ENCODE data around the gene CD27.
"Not testable (repeated sequence)": the region's sequence is repeated elsewhere in the genome, so short reads cannot be mapped to it uniquely, and the experiment has no call there.

Gene CD27

GRCh38 chr12:6477601-6478377 is 33.0 kb downstream of the CD27 start:
- not testable (repeated sequence) for H3K27ac ChIP-seq (ENCODE audit: low read depth, low read length); H3K9ac ChIP-seq (ENCODE audit: low read length)

GRCh38 chr12:6478416-6478815 is 33.7 kb downstream of the CD27 start:
- H3K36me3 ChIP-seq (ENCODE audit: insufficient read depth, low read length): no peaks in the 10 kb centered on the region
- no peak overlapping the region for H3K27ac ChIP-seq (ENCODE audit: low read depth, low read length)
- H3K9me3 ChIP-seq (ENCODE audit: low read length): no peaks in the 10 kb centered on the region
- H3K4me1 ChIP-seq (ENCODE audit: insufficient read depth, low read length): no peaks in the 10 kb centered on the region
- no peak overlapping the region for H3K4me3 ChIP-seq (ENCODE audit: low read depth in 1 of 2, low read length in 2 of 2)
- H3K27me3 ChIP-seq (ENCODE audit: control insufficient read depth in 1 of 2, insufficient read depth in 2 of 2, low read length in 2 of 2): no peaks in the 10 kb centered on the region
- H3K9ac ChIP-seq (ENCODE audit: low read length): no peak overlapping the region

More at GRCh38 chr12:6477601-6478377, 33.0 kb downstream of the CD27 start:
- H3K27me3 ChIP-seq (ENCODE audit: control insufficient read depth in 1 of 2, insufficient read depth in 2 of 2, low read length in 2 of 2); H3K36me3 ChIP-seq (ENCODE audit: insufficient read depth, low read length); H3K4me3 ChIP-seq (ENCODE audit: low read depth in 1 of 2, low read length in 2 of 2); H3K4me1 ChIP-seq (ENCODE audit: insufficient read depth, low read length); H3K9me3 ChIP-seq (ENCODE audit: low read length): not testable (repeated sequence)

- Histone ChIP-seq H3K27me3 (ENCODE audit: control insufficient read depth in 1 of 2, insufficient read depth in 2 of 2, low read length in 2 of 2) (no peaks in the 10 kb centered on the region), H3K9ac (ENCODE audit: low read length) (no peak overlapping the region), H3K36me3 (ENCODE audit: insufficient read depth, low read length) (peaks cover 12% of the 10 kb centered on the region), H3K4me3 (ENCODE audit: low read depth in 1 of 2, low read length in 2 of 2) (no peak overlapping the region), H3K9me3 (ENCODE audit: low read length) (no peaks in the 10 kb centered on the region), H3K4me1 (ENCODE audit: insufficient read depth, low read length) (peaks cover 8% of the 10 kb centered on the region), H3K27ac (ENCODE audit: low read depth, low read length) (no peak overlapping the region)
Observed at GRCh38 chr12:6488240-6488639, 43.5 kb downstream of the CD27 start.

- Histone ChIP-seq H3K27me3 (ENCODE audit: control insufficient read depth in 1 of 2, insufficient read depth in 2 of 2, low read length in 2 of 2) (no peaks in the 10 kb centered on the region), H3K9me3 (ENCODE audit: low read length) (no peaks in the 10 kb centered on the region), H3K4me3 (ENCODE audit: low read depth in 1 of 2, low read length in 2 of 2) (no peak overlapping the region), H3K9ac (ENCODE audit: low read length) (no peak overlapping the region), H3K27ac (ENCODE audit: low read depth, low read length) (no peak overlapping the region), H3K4me1 (ENCODE audit: insufficient read depth, low read length) (peaks cover 11% of the 10 kb centered on the region), H3K36me3 (ENCODE audit: insufficient read depth, low read length) (peaks cover 12% of the 10 kb centered on the region)
Observed at GRCh38 chr12:6489449-6489848, 44.7 kb downstream of the CD27 start.

- not testable (repeated sequence) for H3K9me3 ChIP-seq (ENCODE audit: low read length); H3K9ac ChIP-seq (ENCODE audit: low read length); H3K27me3 ChIP-seq (ENCODE audit: control insufficient read depth in 1 of 2, insufficient read depth in 2 of 2, low read length in 2 of 2); H3K4me3 ChIP-seq (ENCODE audit: low read depth in 1 of 2, low read length in 2 of 2); H3K27ac ChIP-seq (ENCODE audit: low read depth, low read length)
- H3K4me1 ChIP-seq (ENCODE audit: insufficient read depth, low read length): peaks cover 22% of the 10 kb centered on the region
- H3K36me3 ChIP-seq (ENCODE audit: insufficient read depth, low read length): peaks cover 22% of the 10 kb centered on the region
Observed at GRCh38 chr12:6490673-6491072, 45.9 kb downstream of the CD27 start.

GRCh38 chr12:6492838-6493496 is 48.2 kb downstream of the CD27 start, which contains the start of gene MRPL51:
TSS of gene MRPL51 (minus strand) at chr12:6493262. CDS start at chr12:6493136, 126 bp downstream.
- Histone ChIP-seq H3K27ac (ENCODE audit: low read depth, low read length) (peak within 1 kb of the TSS; percentile 100), H3K4me3 (ENCODE audit: low read depth in 1 of 2, low read length in 2 of 2) (peak within 1 kb of the TSS; percentile 80 to 100), H3K9ac (ENCODE audit: low read length) (peak within 1 kb of the TSS; percentile 88), H3K27me3 (ENCODE audit: control insufficient read depth in 1 of 2, insufficient read depth in 2 of 2, low read length in 2 of 2) (no peaks in the 10 kb centered on the region), H3K9me3 (ENCODE audit: low read length) (no peaks in the 10 kb centered on the region), H3K4me1 (ENCODE audit: insufficient read depth, low read length) (peaks cover 22% of the 10 kb centered on the region), H3K36me3 (ENCODE audit: insufficient read depth, low read length) (peaks cover 37% of the 10 kb centered on the region)

GRCh38 chr12:6493497-6494257 is 48.9 kb downstream of the CD27 start, which contains the start of gene NCAPD2:
TSS of gene NCAPD2 (plus strand) at chr12:6494102. CDS start at chr12:6495099, 997 bp downstream.
- Histone ChIP-seq H3K9me3 (ENCODE audit: low read length) (no peaks in the 10 kb centered on the region), H3K9ac (ENCODE audit: low read length) (peak within 1 kb of the TSS; percentile 88), H3K4me3 (ENCODE audit: low read depth in 1 of 2, low read length in 2 of 2) (peak within 1 kb of the TSS; percentile 80 to 100), H3K27me3 (ENCODE audit: control insufficient read depth in 1 of 2, insufficient read depth in 2 of 2, low read length in 2 of 2) (no peaks in the 10 kb centered on the region), H3K4me1 (ENCODE audit: insufficient read depth, low read length) (peaks cover 22% of the 10 kb centered on the region), H3K27ac (ENCODE audit: low read depth, low read length) (peak within 1 kb of the TSS; percentile 100), H3K36me3 (ENCODE audit: insufficient read depth, low read length) (peaks cover 37% of the 10 kb centered on the region)

GRCh38 chr12:6494258-6494743 is 49.5 kb downstream of the CD27 start:
- H3K9me3 ChIP-seq (ENCODE audit: low read length): no peaks in the 10 kb centered on the region
- peak overlapping the region; percentile 31 to 100 for H3K4me3 ChIP-seq (ENCODE audit: low read depth in 1 of 2, low read length in 2 of 2)

GRCh38 chr12:6494968-6495367 is 50.2 kb downstream of the CD27 start:
- peaks cover 37% of the 10 kb centered on the region for H3K36me3 ChIP-seq (ENCODE audit: insufficient read depth, low read length)
- peak overlapping the region; percentile 15 for H3K9ac ChIP-seq (ENCODE audit: low read length)
- no peaks in the 10 kb centered on the region for H3K27me3 ChIP-seq (ENCODE audit: control insufficient read depth in 1 of 2, insufficient read depth in 2 of 2, low read length in 2 of 2)
- H3K4me3 ChIP-seq (ENCODE audit: low read depth in 1 of 2, low read length in 2 of 2): peak overlapping the region in 1 of 2 donors; percentile 100
- H3K4me1 ChIP-seq (ENCODE audit: insufficient read depth, low read length): peaks cover 22% of the 10 kb centered on the region
- no peaks in the 10 kb centered on the region for H3K9me3 ChIP-seq (ENCODE audit: low read length)
- H3K27ac ChIP-seq (ENCODE audit: low read depth, low read length): peak overlapping the region; percentile 100

More at GRCh38 chr12:6494258-6494743, 49.5 kb downstream of the CD27 start:
- peak overlapping the region; percentile 100 for H3K27ac ChIP-seq (ENCODE audit: low read depth, low read length)
- peak overlapping the region; percentile 15 for H3K9ac ChIP-seq (ENCODE audit: low read length)
- H3K4me1 ChIP-seq (ENCODE audit: insufficient read depth, low read length): peaks cover 22% of the 10 kb centered on the region
- no peaks in the 10 kb centered on the region for H3K27me3 ChIP-seq (ENCODE audit: control insufficient read depth in 1 of 2, insufficient read depth in 2 of 2, low read length in 2 of 2)
- peaks cover 37% of the 10 kb centered on the region for H3K36me3 ChIP-seq (ENCODE audit: insufficient read depth, low read length)

- not testable (repeated sequence) for H3K27me3 ChIP-seq (ENCODE audit: control insufficient read depth in 1 of 2, insufficient read depth in 2 of 2, low read length in 2 of 2); H3K9me3 ChIP-seq (ENCODE audit: low read length); H3K9ac ChIP-seq (ENCODE audit: low read length); H3K4me3 ChIP-seq (ENCODE audit: low read depth in 1 of 2, low read length in 2 of 2); H3K27ac ChIP-seq (ENCODE audit: low read depth, low read length)
- peaks cover 17% of the 10 kb centered on the region for H3K4me1 ChIP-seq (ENCODE audit: insufficient read depth, low read length)
- H3K36me3 ChIP-seq (ENCODE audit: insufficient read depth, low read length): peaks cover 26% of the 10 kb centered on the region
Observed at GRCh38 chr12:6497291-6497690, 52.5 kb downstream of the CD27 start.

- Histone ChIP-seq H3K9me3 (ENCODE audit: low read length) (no peaks in the 10 kb centered on the region), H3K9ac (ENCODE audit: low read length) (no peak overlapping the region), H3K36me3 (ENCODE audit: insufficient read depth, low read length) (peaks cover 18% of the 10 kb centered on the region), H3K4me1 (ENCODE audit: insufficient read depth, low read length) (peaks cover 1% of the 10 kb centered on the region), H3K27me3 (ENCODE audit: control insufficient read depth in 1 of 2, insufficient read depth in 2 of 2, low read length in 2 of 2) (no peaks in the 10 kb centered on the region), H3K4me3 (ENCODE audit: low read depth in 1 of 2, low read length in 2 of 2) (no peak overlapping the region), H3K27ac (ENCODE audit: low read depth, low read length) (no peak overlapping the region)
Observed at GRCh38 chr12:6500466-6500865, 55.7 kb downstream of the CD27 start.
